Measurements from ENCODE around the gene ESYT2.

DNA sequence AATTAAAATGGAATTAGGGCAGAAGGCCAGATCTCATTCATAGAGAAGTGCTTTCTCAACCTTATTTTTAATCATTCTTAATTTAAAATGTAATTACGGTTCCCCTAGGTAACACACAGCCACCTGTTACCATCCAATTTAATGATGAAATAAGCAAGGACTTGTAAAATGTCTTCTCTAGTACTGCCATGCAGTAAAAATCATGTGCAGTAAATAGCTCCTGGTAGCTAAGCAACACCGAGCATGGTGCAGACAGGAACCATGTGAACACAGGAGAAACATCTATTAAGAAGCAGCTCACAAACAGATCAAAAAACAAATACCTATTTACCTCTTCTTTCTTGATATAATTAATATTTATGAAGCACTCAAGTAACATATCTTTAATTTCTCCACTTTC lies 139.8 kb downstream of the ESYT2 start:
- TF ChIP-seq, protein P1, sequence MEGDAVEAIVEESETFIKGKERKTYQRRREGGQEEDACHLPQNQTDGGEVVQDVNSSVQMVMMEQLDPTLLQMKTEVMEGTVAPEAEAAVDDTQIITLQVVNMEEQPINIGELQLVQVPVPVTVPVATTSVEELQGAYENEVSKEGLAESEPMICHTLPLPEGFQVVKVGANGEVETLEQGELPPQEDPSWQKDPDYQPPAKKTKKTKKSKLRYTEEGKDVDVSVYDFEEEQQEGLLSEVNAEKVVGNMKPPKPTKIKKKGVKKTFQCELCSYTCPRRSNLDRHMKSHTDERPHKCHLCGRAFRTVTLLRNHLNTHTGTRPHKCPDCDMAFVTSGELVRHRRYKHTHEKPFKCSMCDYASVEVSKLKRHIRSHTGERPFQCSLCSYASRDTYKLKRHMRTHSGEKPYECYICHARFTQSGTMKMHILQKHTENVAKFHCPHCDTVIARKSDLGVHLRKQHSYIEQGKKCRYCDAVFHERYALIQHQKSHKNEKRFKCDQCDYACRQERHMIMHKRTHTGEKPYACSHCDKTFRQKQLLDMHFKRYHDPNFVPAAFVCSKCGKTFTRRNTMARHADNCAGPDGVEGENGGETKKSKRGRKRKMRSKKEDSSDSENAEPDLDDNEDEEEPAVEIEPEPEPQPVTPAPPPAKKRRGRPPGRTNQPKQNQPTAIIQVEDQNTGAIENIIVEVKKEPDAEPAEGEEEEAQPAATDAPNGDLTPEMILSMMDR (conservative IDR thresholded peaks at IDR 0.05; ENCODE audit: low read depth, low read length): no peak
- TF ChIP-seq RCOR1 (IDR thresholded peaks at IDR 0.05; ENCODE audit: insufficient replicate concordance, low read length) (no peak), POLR2A (IDR thresholded peaks at IDR 0.05; ENCODE audit: low read depth, low read length) (no peak), BHLHE40 (IDR thresholded peaks at IDR 0.05; ENCODE audit: low read depth, low read length) (no peak), RAD21 (IDR thresholded peaks at IDR 0.05; ENCODE audit: low read length) (no peak), CEBPB (IDR thresholded peaks at IDR 0.05; ENCODE audit: low read depth, low read length) (no peak)
